GM12891 (cell line): Measurements from ENCODE around the gene ATP2B2.

ENCODE experiments used
- POLR2A ChIP-seq: IDR thresholded peaks from 2 replicates; pipeline ENCODE4 v1.6.1; 2011; ENCODE audit warnings: low read depth, low read length, control low read depth
- POLR2AphosphoS5 ChIP-seq: IDR thresholded peaks from 2 replicates; pipeline ENCODE4 v1.6.1; 2011; ENCODE audit warnings: low read depth, low read length, control low read depth

DNA sequence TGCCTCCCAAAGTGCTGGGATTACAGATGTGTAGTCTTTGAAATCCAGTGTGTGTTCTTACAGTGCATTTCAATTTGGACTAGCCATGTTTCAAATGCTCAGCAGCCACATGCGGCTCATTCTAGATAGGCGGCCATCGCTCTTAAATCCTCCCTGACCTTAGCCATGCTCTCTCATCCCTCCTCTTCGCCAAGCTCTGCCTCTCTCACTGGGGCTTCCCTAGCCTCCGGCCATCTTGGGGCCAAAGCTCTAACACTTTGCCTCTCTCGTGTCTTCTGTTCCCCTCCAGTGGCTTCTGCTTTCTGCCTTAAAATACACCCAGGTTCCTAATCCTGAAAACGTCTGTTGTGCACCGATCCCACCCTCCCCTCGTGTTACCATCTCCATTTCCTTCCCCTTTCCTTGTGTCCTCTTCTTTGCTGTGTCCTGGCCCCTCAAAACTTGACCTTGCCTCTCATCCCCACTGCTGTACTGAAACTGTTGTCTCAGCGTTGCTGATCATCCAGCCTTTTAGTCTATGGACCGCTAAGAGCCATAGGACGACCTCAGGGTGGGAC lies 211.3 kb downstream of the ATP2B2 start:
- no peak for TF ChIP-seq POLR2AphosphoS5
- TF ChIP-seq POLR2A = no peak; the same call in 1 of the 2 replicates
